HEK293T (cell line): ENCODE results near the gene FAT2.

Source experiments
- CTCF ChIA-PET: fragments of 350-600 bp; formaldehyde crosslinking; extraction: SDS; loops from one replicate; lab custom pipeline; 2021; ENCODE audit warnings: antibody characterized with exemption, inconsistent platforms; lab: Yijun Ruan, JAX
- POLR2A ChIA-PET: fragments of 350-600 bp; formaldehyde crosslinking; extraction: SDS; loops from one replicate; lab custom pipeline; 2020; ENCODE audit warnings: antibody characterized with exemption, inconsistent platforms; lab: Yijun Ruan, JAX
- DNase-seq: peaks from one replicate; pipeline ENCODE4 v3.0.0; 2012; ENCODE audit warnings: mixed read lengths; ENCODE audit errors: extremely low spot score
- ARNT ChIP-seq: fragments of 450-650 bp; IDR thresholded peaks from 2 replicates; pipeline ENCODE4 v1.6.1; 2017; ENCODE audit warnings: mild to moderate bottlenecking
- BHLHE40 ChIP-seq: fragments of 450-650 bp; IDR thresholded peaks from 2 replicates; pipeline ENCODE4 v1.6.1; 2016; ENCODE audit warnings: mild to moderate bottlenecking, moderate library complexity, borderline replicate concordance
- CTBP1 ChIP-seq: fragments of 450-650 bp; IDR thresholded peaks from 2 replicates; pipeline ENCODE4 v1.6.1; 2016; ENCODE audit warnings: borderline replicate concordance
- ELF4 ChIP-seq: fragments of 450-650 bp; IDR thresholded peaks from 2 replicates; pipeline ENCODE4 v1.6.1; 2017; ENCODE audit warnings: antibody characterized with exemption
- FOXA1 ChIP-seq: fragments of 450-650 bp; IDR thresholded peaks from 2 replicates; pipeline ENCODE4 v1.6.1; 2016; ENCODE audit warnings: mild to moderate bottlenecking
- FOXK2 ChIP-seq: fragments of 450-650 bp; IDR thresholded peaks from 2 replicates; pipeline ENCODE4 v1.6.1; 2016; ENCODE audit warnings: mild to moderate bottlenecking
- FOXM1 ChIP-seq: fragments of 450-650 bp; IDR thresholded peaks from 2 replicates; pipeline ENCODE4 v1.6.1; 2017; ENCODE audit warnings: mild to moderate bottlenecking, borderline replicate concordance
- HDGF ChIP-seq: fragments of 450-650 bp; IDR thresholded peaks from 2 replicates; pipeline ENCODE4 v1.6.1; 2017; ENCODE audit warnings: antibody characterized with exemption, borderline replicate concordance
- L3MBTL2 ChIP-seq: fragments of 450-650 bp; conservative IDR thresholded peaks from 2 replicates; pipeline ENCODE4 v1.6.1; 2016; ENCODE audit warnings: mild to moderate bottlenecking
- LEF1 ChIP-seq: fragments of 450-650 bp; IDR thresholded peaks from 2 replicates; pipeline ENCODE4 v1.6.1; 2017; ENCODE audit warnings: mild to moderate bottlenecking, borderline replicate concordance
- NFRKB ChIP-seq: fragments of 450-650 bp; IDR thresholded peaks from 2 replicates; pipeline ENCODE4 v1.6.1; 2016; ENCODE audit warnings: mild to moderate bottlenecking, moderate library complexity
- SP1 ChIP-seq: fragments of 450-650 bp; IDR thresholded peaks from 2 replicates; pipeline ENCODE4 v1.6.1; 2017
- SUZ12 ChIP-seq: fragments of 450-650 bp; IDR thresholded peaks from 2 replicates; pipeline ENCODE4 v1.6.1; 2016; ENCODE audit warnings: mild to moderate bottlenecking
- TARDBP ChIP-seq: fragments of 450-650 bp; IDR thresholded peaks from 2 replicates; pipeline ENCODE4 v1.6.1; 2016
- ZNF384 ChIP-seq: fragments of 450-650 bp; IDR thresholded peaks from 2 replicates; pipeline ENCODE4 v1.6.1; 2016
- TF ChIP-seq, protein P1 (sequence below): fragments of 450-650 bp; IDR thresholded peaks from 2 replicates; pipeline ENCODE4 v1.6.1; 2016

The FAT2 gene

DNA sequence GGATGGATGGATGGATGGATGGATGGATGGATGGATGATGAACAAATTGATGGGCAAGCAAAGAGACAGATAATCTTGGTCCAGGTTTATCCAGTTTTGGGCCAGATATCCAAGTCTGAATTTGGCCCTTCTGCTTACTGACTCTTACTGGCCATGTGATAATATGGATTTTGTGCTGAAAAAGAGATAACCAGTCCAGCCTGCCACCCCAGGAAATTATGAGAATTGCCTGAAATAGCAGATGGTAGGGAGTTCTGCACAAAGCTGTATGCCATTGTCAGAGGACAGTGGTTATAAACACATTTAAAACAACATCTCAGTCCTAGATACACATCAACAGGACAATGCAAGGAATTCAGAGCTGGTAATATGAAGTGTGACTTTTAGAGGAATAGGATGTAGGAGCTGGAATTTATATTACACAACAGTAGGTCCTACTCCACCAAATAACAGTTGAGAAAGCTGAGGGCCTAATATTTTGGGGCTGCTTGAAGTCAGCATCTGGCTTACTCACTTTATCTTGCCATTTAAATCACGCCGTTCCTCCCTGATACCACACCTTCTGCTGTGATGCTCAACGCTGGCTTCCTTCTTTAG is 9.0 kb upstream of the FAT2 start:
- POLR2A ChIA-PET, result no interaction called here
- TF ChIP-seq ELF4 (no peak), HDGF (no peak), ARNT (no peak), CTBP1 (no peak), SP1 (no peak), SUZ12 (no peak), FOXM1 (no peak), FOXA1 (no peak), L3MBTL2 (no peak), TARDBP (no peak), ZNF384 (no peak), NFRKB (no peak), FOXK2 (no peak), LEF1 (no peak), BHLHE40 (no peak)
- TF ChIP-seq, protein P1, sequence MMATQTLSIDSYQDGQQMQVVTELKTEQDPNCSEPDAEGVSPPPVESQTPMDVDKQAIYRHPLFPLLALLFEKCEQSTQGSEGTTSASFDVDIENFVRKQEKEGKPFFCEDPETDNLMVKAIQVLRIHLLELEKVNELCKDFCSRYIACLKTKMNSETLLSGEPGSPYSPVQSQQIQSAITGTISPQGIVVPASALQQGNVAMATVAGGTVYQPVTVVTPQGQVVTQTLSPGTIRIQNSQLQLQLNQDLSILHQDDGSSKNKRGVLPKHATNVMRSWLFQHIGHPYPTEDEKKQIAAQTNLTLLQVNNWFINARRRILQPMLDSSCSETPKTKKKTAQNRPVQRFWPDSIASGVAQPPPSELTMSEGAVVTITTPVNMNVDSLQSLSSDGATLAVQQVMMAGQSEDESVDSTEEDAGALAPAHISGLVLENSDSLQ, result no peak
- CTCF ChIA-PET, result no interaction called here
- no peak for DNase-seq

DNA sequence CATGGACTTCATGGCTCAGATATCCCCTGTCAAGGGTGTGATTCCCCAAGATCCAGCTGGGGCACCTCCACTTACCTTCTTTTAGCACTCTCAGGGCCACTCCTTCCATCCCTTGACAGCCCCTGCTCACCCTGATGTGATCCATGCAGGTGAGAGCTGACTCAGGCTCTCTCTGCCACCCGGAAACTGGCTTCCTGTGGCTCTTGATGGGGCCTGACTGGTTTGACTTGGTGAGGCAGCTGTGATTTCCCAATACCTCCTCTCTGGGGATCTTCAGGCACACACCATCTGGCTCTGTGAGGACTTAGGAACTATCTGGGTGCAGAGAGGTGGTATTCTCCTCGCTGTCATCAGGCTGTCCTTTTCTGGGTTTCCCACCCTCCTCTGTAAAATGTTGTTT is 7.9 kb upstream of the FAT2 start:
- ChIA-PET POLR2A (no interaction called here), CTCF (no interaction called here)
- TF ChIP-seq CTBP1 (no peak), HDGF (no peak), TARDBP (no peak), SUZ12 (no peak), L3MBTL2 (no peak), ARNT (no peak), NFRKB (no peak), ELF4 (no peak), FOXM1 (no peak), BHLHE40 (no peak), FOXK2 (no peak), ZNF384 (no peak), SP1 (no peak), FOXA1 (no peak), LEF1 (no peak)
- TF ChIP-seq, protein P1, result no peak
- DNase-seq, result no peak

DNA sequence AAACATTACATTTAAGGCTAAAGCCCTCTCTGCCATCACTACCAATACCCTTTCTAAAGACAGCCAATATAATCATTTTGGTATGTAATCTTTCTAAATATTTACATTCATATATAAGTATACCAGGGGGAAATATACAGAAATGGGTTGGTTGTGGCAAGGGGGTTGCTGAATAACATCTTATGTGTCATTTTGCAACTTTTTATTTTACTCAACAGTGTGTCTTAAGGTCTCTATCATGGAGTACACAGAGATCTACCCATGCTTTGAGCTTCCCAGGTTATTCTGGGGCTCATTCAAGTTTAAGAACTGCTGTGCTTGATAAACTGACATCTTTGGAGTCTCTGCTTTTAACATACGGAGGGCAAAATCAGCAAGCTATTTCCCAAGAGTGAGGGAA is 7.4 kb upstream of the FAT2 start:
- TF ChIP-seq FOXK2 (no peak), HDGF (no peak), LEF1 (no peak), CTBP1 (no peak), NFRKB (no peak), BHLHE40 (no peak), FOXM1 (no peak), FOXA1 (no peak), ZNF384 (no peak), SP1 (no peak)
- DNase-seq, result no peak
- ChIA-PET CTCF (no interaction called here), POLR2A (no interaction called here)

DNA sequence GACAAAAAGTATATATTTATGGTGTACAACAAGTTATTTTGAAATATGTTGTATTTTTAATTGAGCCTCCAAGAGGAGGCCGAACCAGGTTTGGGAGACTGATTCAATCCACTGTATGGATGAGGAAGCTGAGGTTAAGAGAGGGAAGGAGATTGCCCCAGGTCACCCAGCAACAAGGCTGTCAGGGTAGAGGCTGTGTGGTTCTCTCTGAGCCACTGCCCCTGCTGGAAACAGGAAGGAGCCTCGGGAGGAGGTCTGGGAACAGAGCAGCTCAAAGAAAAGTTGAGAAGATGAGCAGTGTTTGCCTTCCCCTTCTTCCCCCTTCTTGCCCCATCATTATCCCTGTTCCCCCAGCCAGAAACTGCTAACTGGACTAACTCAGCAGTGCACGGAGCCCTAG is 6.6 kb upstream of the FAT2 start:
- TF ChIP-seq FOXA1 (no peak), LEF1 (no peak), TARDBP (no peak), SUZ12 (no peak), ARNT (no peak), ELF4 (no peak), HDGF (no peak), ZNF384 (no peak)
- TF ChIP-seq, protein P1, result no peak
- no peak for DNase-seq
- CTCF ChIA-PET, result no interaction called here
- POLR2A ChIA-PET, result no interaction called here

DNA sequence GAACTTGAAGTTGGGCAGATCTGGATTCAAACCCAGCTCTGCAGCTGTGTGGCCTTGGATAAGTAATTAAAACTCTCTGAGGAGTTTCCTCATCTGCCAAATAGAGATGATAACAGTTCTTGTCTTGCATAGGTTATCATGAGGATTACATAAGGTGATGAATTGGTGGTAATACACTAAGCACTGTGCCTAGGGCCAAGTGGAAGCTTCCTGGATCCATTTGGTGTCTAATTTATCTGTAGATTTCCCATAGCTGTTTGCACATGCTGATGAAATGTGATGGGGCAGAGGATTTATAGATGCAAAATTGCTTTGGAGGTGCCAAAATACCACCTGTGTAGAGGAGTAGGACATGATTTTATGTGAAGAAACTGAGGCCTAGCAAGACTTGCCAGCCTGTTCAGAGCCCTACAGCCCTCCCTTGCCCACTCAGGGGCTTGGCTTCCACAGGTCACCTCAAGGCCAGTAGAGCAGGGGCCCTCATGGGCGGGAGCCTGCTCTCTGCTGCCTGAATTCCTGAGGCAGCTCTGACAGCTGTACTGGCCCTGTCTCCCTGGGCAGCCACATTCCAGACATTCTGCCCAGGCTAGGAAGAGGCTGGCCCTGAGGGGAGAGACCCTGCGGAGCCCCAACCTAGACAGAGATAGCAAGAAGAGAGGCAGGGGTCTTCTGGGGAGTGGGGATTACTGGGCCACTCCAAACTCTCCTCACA is 5.9 kb upstream of the FAT2 start:
- ChIA-PET POLR2A (no interaction called here), CTCF (no interaction called here)
- TF ChIP-seq, protein P1, result no peak
- TF ChIP-seq ZNF384, result no peak
- TF ChIP-seq FOXA1, result no peak
- no peak for TF ChIP-seq ARNT
- no peak for TF ChIP-seq TARDBP
- no peak for TF ChIP-seq FOXK2
- no peak for TF ChIP-seq NFRKB
- TF ChIP-seq HDGF, result no peak
- TF ChIP-seq LEF1, result no peak
- no peak for TF ChIP-seq L3MBTL2
- no peak for TF ChIP-seq BHLHE40
- TF ChIP-seq ELF4, result no peak
- no peak for TF ChIP-seq SUZ12
- DNase-seq, result no peak

DNA sequence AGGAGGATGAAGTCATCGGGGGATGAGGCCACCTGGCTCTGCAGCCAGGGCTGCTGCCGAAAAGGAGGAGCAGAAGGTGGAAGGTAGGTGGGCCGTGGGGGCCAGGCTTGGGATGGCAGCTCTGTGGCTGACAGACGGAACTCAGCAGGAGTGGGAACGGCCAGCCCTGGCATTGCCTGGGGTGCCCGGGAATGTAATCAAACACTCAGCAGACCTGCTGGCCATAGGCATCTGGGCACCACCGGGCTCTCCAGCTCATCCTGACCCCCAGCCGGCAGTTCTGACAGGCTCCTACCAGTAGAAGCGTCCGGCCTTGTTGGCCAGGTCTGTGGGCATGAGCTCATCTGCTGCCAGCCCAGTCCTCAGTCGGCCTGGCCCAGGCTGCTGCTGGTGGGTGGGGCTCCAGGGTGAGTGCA is 4.3 kb upstream of the FAT2 start:
- ChIA-PET POLR2A (no interaction called here), CTCF (interaction anchor here (1.3 to 1.4 kb wide), 2 partner anchors 57 to 72 kb away, joined by 3 read pairs; no protein-coding TSS in a partner anchor)
- TF ChIP-seq NFRKB, result no peak
- no peak for TF ChIP-seq HDGF
- TF ChIP-seq L3MBTL2, result no peak
- no peak for TF ChIP-seq FOXM1
- no peak for TF ChIP-seq ARNT
- TF ChIP-seq ZNF384, result no peak
- TF ChIP-seq TARDBP, result no peak
- no peak for TF ChIP-seq ELF4
- TF ChIP-seq BHLHE40, result no peak
- TF ChIP-seq FOXK2, result no peak
- no peak for TF ChIP-seq CTBP1
- DNase-seq, result no peak
